Activated B cell treated with CpG ODN at 0.5 μM for 24 hours (primary cell): Measurements from ENCODE around the gene CLNK. TPM values are rescaled to one million over a fixed set of nuclear protein-coding genes. Genes with fewer than 3 reads are reported as not detected.
A peak's percentile ranks its signal among the peaks of the same experiment; 100 is the strongest.
"Not testable (repeated sequence)": the region's sequence is repeated elsewhere in the genome, so short reads cannot be mapped to it uniquely, and the experiment has no call there.

ENCODE experiments used
- ATAC-seq: fragments of 200-7000 bp; cut with Tn5 transposase; one replicate; pipeline ENCODE4 v1.10.0; 2021; ENCODE audit warnings: low read depth, mild to moderate bottlenecking, moderate library complexity
- CTCF ChIA-PET: fragments of 350-600 bp; sonication (Branson Sonifier 250); formaldehyde crosslinking; loops from one replicate; lab custom pipeline; 2021; ENCODE audit warnings: antibody characterized with exemption; lab: Charles Lee
- POLR2A ChIA-PET: fragments of 350-600 bp; sonication (Branson Sonifier 250); formaldehyde crosslinking; loops from one replicate; lab custom pipeline; 2021; ENCODE audit warnings: antibody characterized with exemption; lab: Charles Lee
- DNase-seq: peaks from one replicate; pipeline ENCODE4 v3.0.0; 2022
- H3K27ac Mint-ChIP-seq: one replicate; pipeline ENCODE4 v1.8.0; 2020; ENCODE audit warnings: mixed read lengths
- H3K27me3 Mint-ChIP-seq: one replicate; pipeline ENCODE4 v1.8.0; 2021; ENCODE audit warnings: mixed read lengths
- H3K36me3 Mint-ChIP-seq: one replicate; pipeline ENCODE4 v1.8.0; 2021; ENCODE audit warnings: low read depth, mixed read lengths
- H3K4me1 Mint-ChIP-seq: one replicate; pipeline ENCODE4 v1.8.0; 2021; ENCODE audit warnings: mixed read lengths
- H3K4me3 Mint-ChIP-seq: one replicate; pipeline ENCODE4 v1.8.0; 2020; ENCODE audit warnings: mild to moderate bottlenecking, mixed read lengths
- H3K9me3 Mint-ChIP-seq: one replicate; pipeline ENCODE4 v1.8.0; 2020; ENCODE audit warnings: mixed read lengths
- intact Hi-C: fragments of 100-400 bp; cut with micrococcal nuclease; formaldehyde crosslinking; loops from one replicate; pipeline ENCODE4 v1.15.1; 2024
- total RNA-seq: library from RNA; stranded (reverse); gene quantifications from 2 replicates; pipeline ENCODE4 v1.2.3, GENCODE V29; 2022
- TF ChIP-seq, protein P1 (sequence below): fragments of 200-600 bp; IDR thresholded peaks from one replicate; pipeline ENCODE4 v1.8.0; 2022; ENCODE audit warnings: antibody characterized with exemption, mild to moderate bottlenecking

Gene CLNK
- total RNA-seq, 1 donor from 2014 or later = 0.58 TPM

DNA sequence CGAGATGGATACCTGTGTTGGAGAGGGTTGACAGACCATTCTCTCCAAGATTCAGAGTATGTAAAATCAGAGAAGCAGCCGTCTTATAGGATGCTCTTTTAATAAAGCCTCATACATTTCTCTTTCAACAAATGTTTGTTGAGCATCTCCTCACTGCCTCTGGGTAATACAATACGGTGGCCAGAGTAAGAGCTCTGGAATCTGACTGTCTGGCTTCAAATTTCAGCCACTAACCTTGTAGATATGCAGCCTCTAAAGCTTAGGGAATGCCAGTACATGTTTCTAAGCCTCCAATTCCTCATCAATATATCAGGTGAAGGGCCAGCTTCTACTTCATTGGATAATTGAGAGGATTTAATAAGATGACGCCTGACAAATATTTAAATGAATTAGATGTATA, 61.3 kb downstream of the CLNK start:
- Mint-ChIP-seq H3K27me3 (no peaks in the 10 kb centered on the region), H3K4me3 (no peak overlapping the region), H3K4me1 (peaks cover 14% of the 10 kb centered on the region), H3K27ac (no peak overlapping the region), H3K9me3 (no peaks in the 10 kb centered on the region), H3K36me3 (no peaks in the 10 kb centered on the region)
- intact Hi-C loops = loop anchor here (2.0 to 10.0 kb wide), 2 partner anchors 272 to 1098 kb away; no protein-coding TSS in a partner anchor
- TF ChIP-seq, protein P1, sequence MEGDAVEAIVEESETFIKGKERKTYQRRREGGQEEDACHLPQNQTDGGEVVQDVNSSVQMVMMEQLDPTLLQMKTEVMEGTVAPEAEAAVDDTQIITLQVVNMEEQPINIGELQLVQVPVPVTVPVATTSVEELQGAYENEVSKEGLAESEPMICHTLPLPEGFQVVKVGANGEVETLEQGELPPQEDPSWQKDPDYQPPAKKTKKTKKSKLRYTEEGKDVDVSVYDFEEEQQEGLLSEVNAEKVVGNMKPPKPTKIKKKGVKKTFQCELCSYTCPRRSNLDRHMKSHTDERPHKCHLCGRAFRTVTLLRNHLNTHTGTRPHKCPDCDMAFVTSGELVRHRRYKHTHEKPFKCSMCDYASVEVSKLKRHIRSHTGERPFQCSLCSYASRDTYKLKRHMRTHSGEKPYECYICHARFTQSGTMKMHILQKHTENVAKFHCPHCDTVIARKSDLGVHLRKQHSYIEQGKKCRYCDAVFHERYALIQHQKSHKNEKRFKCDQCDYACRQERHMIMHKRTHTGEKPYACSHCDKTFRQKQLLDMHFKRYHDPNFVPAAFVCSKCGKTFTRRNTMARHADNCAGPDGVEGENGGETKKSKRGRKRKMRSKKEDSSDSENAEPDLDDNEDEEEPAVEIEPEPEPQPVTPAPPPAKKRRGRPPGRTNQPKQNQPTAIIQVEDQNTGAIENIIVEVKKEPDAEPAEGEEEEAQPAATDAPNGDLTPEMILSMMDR = no peak
- ChIA-PET CTCF (interaction anchor here (0.6 to 2.2 kb wide), 2 partner anchors 52 to 801 kb away, joined by 3 to 8 read pairs; no protein-coding TSS in a partner anchor), POLR2A (no interaction called here)
- ATAC-seq = no peak
- DNase-seq = no peak

GRCh38 chr4:10622728-10623127, 61.8 kb downstream of the CLNK start:
- no peaks in the 10 kb centered on the region for H3K9me3 Mint-ChIP-seq
- DNase-seq (no peak), ATAC-seq (peak; percentile 49)
- peaks cover 14% of the 10 kb centered on the region for H3K4me1 Mint-ChIP-seq
- ChIA-PET POLR2A (no interaction called here), CTCF (interaction anchor here (2.2 kb wide), 1 partner anchor 801 kb away, joined by 8 read pairs; no protein-coding TSS in a partner anchor)
- TF ChIP-seq, protein P1 = no peak
- H3K4me3 Mint-ChIP-seq = no peak overlapping the region
- no peak overlapping the region for H3K27ac Mint-ChIP-seq
- intact Hi-C loops = loop anchor here (1.0 to 10.0 kb wide), 4 partner anchors 272 to 1098 kb away; partner anchors contain the start of gene HS3ST1
- no peaks in the 10 kb centered on the region for H3K36me3 Mint-ChIP-seq
- no peaks in the 10 kb centered on the region for H3K27me3 Mint-ChIP-seq

GRCh38 chr4:10620935-10621488, 63.6 kb downstream of the CLNK start:
- no peak for DNase-seq

GRCh38 chr4:10619855-10620254, 64.7 kb downstream of the CLNK start:
- POLR2A ChIA-PET = no interaction called here
- peaks cover 9% of the 10 kb centered on the region for H3K4me1 Mint-ChIP-seq
- no peak for ATAC-seq
- no peak overlapping the region for H3K4me3 Mint-ChIP-seq
- no peaks in the 10 kb centered on the region for H3K9me3 Mint-ChIP-seq
- DNase-seq = no peak
- H3K36me3 Mint-ChIP-seq = no peaks in the 10 kb centered on the region
- TF ChIP-seq, protein P1 = no peak
- CTCF ChIA-PET = interaction anchor here (1.3 to 1.8 kb wide), 2 partner anchors 804 to 1146 kb away, joined by 4 to 5 read pairs; no protein-coding TSS in a partner anchor
- no peaks in the 10 kb centered on the region for H3K27me3 Mint-ChIP-seq
- H3K27ac Mint-ChIP-seq = no peak overlapping the region
- intact Hi-C loops = loop anchor here (10.0 kb wide), 1 partner anchor 275 kb away; no protein-coding TSS in a partner anchor

More at GRCh38 chr4:10620935-10621488, 63.6 kb downstream of the CLNK start:
- TF ChIP-seq, protein P1 = no peak
- ATAC-seq = no peak
- Mint-ChIP-seq H3K9me3 (no peaks in the 10 kb centered on the region), H3K27ac (no peak overlapping the region), H3K36me3 (no peaks in the 10 kb centered on the region), H3K4me3 (no peak overlapping the region), H3K27me3 (no peaks in the 10 kb centered on the region), H3K4me1 (peaks cover 14% of the 10 kb centered on the region)
- intact Hi-C loops = loop anchor here (10.0 kb wide), 1 partner anchor 274 kb away; no protein-coding TSS in a partner anchor
- CTCF ChIA-PET = no interaction called here
- POLR2A ChIA-PET = no interaction called here

DNA sequence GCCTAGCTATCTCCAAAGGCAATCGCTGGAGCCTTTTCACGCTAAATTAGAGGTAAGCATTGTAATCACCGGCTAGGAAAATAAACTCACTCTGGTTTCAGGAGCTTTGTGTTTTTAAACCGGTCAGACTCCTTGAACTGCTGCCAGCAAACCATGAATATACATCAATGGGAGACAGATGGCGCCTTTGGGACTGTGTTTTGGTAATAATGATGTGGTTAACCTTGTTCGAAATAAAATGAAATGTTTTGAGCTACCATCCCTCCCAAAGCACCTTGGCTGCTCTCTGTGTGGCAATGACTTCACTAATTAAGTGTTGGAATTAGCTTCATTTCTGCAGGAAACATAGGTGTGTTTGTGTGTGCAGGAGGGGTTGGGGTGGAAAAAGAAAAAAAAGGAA, 65.3 kb downstream of the CLNK start:
- ATAC-seq (no peak), DNase-seq (no peak)
- Mint-ChIP-seq H3K9me3 (no peaks in the 10 kb centered on the region), H3K27ac (no peak overlapping the region), H3K4me1 (peaks cover 9% of the 10 kb centered on the region), H3K36me3 (no peaks in the 10 kb centered on the region), H3K27me3 (no peaks in the 10 kb centered on the region), H3K4me3 (no peak overlapping the region)
- TF ChIP-seq, protein P1 = no peak
- POLR2A ChIA-PET = no interaction called here
- CTCF ChIA-PET = interaction anchor here (1.3 to 1.8 kb wide), 2 partner anchors 805 to 1147 kb away, joined by 4 to 5 read pairs; no protein-coding TSS in a partner anchor
- intact Hi-C loops = no loop called here

GRCh38 chr4:10614926-10615325, 69.6 kb downstream of the CLNK start:
- POLR2A ChIA-PET, H3K4me1 Mint-ChIP-seq, intact Hi-C loops, H3K27me3 Mint-ChIP-seq, H3K4me3 Mint-ChIP-seq, CTCF ChIA-PET, H3K36me3 Mint-ChIP-seq, H3K9me3 Mint-ChIP-seq, H3K27ac Mint-ChIP-seq, ATAC-seq, DNase-seq: not testable (repeated sequence)
